Pancreas (tissue), 10 donors: ENCODE data around the gene DUSP16. TPM values are rescaled to one million over a fixed set of nuclear protein-coding genes. Genes with fewer than 3 reads are reported as not detected.
"Not testable (repeated sequence)": the region's sequence is repeated elsewhere in the genome, so short reads cannot be mapped to it uniquely, and the experiment has no call there.

Experiments
- ATAC-seq, 4 donors: fragments of 200-7000 bp; cut with Tn5 transposase; one replicate each; pipeline versions ENCODE4 v1.8.0 to v1.9.1; 2020; ENCODE audit warnings: mild to moderate bottlenecking in 4 of 4, moderate library complexity in 4 of 4
- DNase-seq, 6 donors: peaks; one replicate each; pipeline ENCODE4 v3.0.0-alpha.2; 2020
- FAIRE-seq: peaks from 2 replicates; lab custom pipeline; 2012; peaks lifted over from hg19 to GRCh38; lab: Jason Lieb, UNC
- H3K27ac ChIP-seq, 4 donors: fragments of 200-600 bp; sonication (generic); 1 replicate in 3 of 4; 2 replicates in 1 of 4; pipeline versions ENCODE4 v1.5.0 to v1.8.0; 2020
- H3K27me3 ChIP-seq, 4 donors: fragments of 200-600 bp; one replicate each; pipeline ENCODE4 v1.8.0; 2021
- H3K36me3 ChIP-seq, 3 donors: fragments of 200-600 bp; sonication (generic) in 1 of 3; one replicate each; pipeline versions ENCODE4 v1.5.0 to v1.8.0; 2020 to 2021
- H3K4me1 ChIP-seq, 3 donors: fragments of 200-600 bp; one replicate each; pipeline ENCODE4 v1.8.0; 2021
- H3K4me3 ChIP-seq, 4 donors: fragments of 200-600 bp; sonication (generic) in 2 of 4; one replicate each; pipeline versions ENCODE4 v1.5.0 to v1.8.0; 2020 to 2021
- H3K9me3 ChIP-seq, 4 donors: fragments of 200-600 bp; one replicate each; pipeline ENCODE4 v1.8.0; 2021
- WGBS, 2 donors: extraction: QIAGEN DNeasy Blood & Tissue Kit; methylation state at CpG; one replicate each; pipeline ENCODE4 v1.1.7; 2013; 5-methylcytosine and 5-hydroxymethylcytosine counted together
- intact Hi-C, 3 donors: fragments of 100-400 bp; cut with DNase I; formaldehyde crosslinking; loops; one replicate each; pipeline versions ENCODE4 v1.11.1 to v1.14.2; 2022
- polyA plus RNA-seq, 2 donors: library from polyadenylated mRNA; stranded (reverse); fragments of 200-250 nt; gene quantifications; one replicate each; pipeline ENCODE4 v1.2.3, GENCODE V29; 2013
- total RNA-seq, 6 donors: library from RNA; stranded (reverse); fragmentation: NEBNext Ultra II Directional in 4 of 6; extraction: Animal tissue kit (Norgen Biotek cat#: 25700) in 4 of 6; gene quantifications; one replicate each; pipeline versions ENCODE4 v1.2.1 to v1.2.4, GENCODE V29; 2021 to 2023
- TF ChIP-seq, protein P1 (sequence below), 4 donors: fragments of 200-600 bp; sonication (generic) in 3 of 4; IDR thresholded peaks; one replicate each; pipeline versions ENCODE4 v1.5.0 to v1.8.0; 2021; ENCODE audit warnings: antibody characterized with exemption in 4 of 4
- donor health status: healthy with polysubstance abuse.
- donor health status: DM: no; HTN: no; CAD: no; lungs with moderate emphysema.
- donor health status: DM: no; HTN: no; CAD: no.
- donor health status: control.
- donor health status: control.
- donor health status: Bipolar disorder and iron deficiency.
- donor health status: DM: yes; HTN: yes; CAD: no.
- donor health status: DM: no; HTN: no; CAD: no.
- donor health status: DM: no; HTN: no; CAD: no.
- donor health status: DM: yes; HTN: yes; CAD: no.

The DUSP16 gene
- total and polyA plus RNA-seq, 8 donors = 5.8 to 38.7 (median 26.5) TPM

DNA sequence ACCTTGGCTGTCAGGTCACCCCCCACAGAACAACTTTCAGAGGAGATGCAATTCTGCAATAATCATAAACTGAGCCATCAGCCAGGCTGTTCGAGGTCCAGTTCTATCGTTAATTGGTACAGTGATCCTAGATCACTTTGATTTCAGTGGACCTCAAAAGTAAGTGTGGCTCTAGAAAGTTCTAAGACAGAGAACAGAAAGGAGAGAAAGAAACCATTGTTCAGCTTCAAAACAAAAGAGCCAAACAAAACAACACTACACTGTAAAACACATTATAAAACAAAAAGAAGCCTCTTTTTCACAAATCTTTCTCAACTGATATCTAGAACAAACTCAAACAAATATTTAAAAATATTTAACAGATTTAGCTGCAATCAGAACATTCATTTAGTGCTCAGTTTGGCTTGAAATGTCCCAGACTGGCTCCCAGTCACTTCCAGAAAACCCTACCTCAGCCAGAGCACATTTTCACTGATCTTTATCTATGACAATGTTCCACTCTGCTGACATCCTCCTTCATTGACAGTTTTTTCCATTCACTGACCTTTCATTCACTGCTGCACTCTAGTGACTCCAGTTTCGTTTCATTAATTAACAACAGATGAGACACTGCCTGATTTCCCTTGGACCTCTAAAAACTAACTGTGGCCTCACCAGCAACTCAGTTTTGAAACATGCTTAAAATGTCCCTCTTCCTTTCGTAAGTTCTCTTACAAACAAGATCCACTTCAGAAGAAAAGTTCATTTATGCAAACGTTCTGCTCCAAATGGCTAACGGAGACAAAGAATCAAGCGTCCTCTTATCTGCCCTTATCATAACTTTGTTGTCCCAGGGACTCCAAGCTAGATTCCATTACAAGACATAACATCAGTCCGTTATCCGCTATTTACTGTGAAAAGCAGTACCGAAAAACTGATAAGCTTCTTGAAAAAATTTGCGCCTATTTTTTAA lies 56.8 kb downstream of the DUSP16 start:
- 25 to 28% methylated on average over 11 of the region's 11 CpGs for WGBS, 2 donors
- FAIRE-seq (no peak), ATAC-seq (peak; percentile 24 to 80 (median 65)), DNase-seq (no peak)
- TF ChIP-seq, protein P1, sequence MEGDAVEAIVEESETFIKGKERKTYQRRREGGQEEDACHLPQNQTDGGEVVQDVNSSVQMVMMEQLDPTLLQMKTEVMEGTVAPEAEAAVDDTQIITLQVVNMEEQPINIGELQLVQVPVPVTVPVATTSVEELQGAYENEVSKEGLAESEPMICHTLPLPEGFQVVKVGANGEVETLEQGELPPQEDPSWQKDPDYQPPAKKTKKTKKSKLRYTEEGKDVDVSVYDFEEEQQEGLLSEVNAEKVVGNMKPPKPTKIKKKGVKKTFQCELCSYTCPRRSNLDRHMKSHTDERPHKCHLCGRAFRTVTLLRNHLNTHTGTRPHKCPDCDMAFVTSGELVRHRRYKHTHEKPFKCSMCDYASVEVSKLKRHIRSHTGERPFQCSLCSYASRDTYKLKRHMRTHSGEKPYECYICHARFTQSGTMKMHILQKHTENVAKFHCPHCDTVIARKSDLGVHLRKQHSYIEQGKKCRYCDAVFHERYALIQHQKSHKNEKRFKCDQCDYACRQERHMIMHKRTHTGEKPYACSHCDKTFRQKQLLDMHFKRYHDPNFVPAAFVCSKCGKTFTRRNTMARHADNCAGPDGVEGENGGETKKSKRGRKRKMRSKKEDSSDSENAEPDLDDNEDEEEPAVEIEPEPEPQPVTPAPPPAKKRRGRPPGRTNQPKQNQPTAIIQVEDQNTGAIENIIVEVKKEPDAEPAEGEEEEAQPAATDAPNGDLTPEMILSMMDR (IDR thresholded peaks at IDR 0.05) = no peak
- Histone ChIP-seq H3K36me3 (no peaks in the 10 kb centered on the region), H3K9me3 (no peaks in the 10 kb centered on the region), H3K27ac (peak overlapping the region in 2 of 4 donors; percentile 33 to 56), H3K4me1 (peaks cover 0 to 22% (median 11%) of the 10 kb centered on the region in 3 donors), H3K4me3 (no peak overlapping the region), H3K27me3 (no peaks in the 10 kb centered on the region)
- intact Hi-C loops = no loop called here

DNA sequence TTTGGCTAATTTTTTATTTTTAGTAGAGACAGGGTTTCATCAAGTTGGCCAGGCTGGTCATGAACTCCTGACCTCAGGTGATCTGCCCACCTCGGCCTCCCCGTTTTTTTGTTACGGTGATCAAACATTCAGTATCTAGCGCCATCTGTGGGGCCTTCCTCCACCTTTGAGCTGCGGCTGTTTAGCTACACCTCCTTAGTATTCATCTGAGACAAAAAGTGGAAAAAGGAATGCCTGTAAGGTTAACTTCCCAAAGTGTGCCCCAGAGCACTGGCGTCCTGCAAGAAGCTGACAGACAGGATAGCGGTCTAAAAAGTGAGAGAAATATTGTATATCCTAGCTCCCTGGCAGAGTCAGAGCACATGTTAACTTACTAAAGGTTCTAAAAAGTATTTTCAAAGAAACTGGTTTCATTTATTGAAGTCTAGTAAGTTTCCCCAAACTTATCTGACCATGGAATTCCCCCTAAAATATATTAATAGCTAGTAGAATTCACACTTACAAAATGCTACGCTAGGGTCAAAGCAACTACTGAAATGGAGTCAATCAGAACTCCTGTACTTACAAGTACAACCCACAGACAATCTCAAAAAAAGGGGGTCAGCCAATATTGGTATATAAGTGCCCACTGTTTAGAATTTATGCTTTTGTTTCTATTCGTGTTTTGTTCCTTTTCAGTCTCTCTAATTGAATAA lies 59.1 kb downstream of the DUSP16 start:
- no peaks in the 10 kb centered on the region for H3K9me3 ChIP-seq
- TF ChIP-seq, protein P1 (IDR thresholded peaks at IDR 0.05) = no peak
- DNase-seq (no peak), FAIRE-seq (no peak), ATAC-seq (no peak)
- H3K27ac ChIP-seq = no peak overlapping the region
- no peak overlapping the region for H3K4me3 ChIP-seq
- no peaks in the 10 kb centered on the region for H3K36me3 ChIP-seq
- 90 to 93% methylated on average over 9 of the region's 9 CpGs for WGBS, 2 donors
- H3K4me1 ChIP-seq = peaks cover 0 to 18% (median 7%) of the 10 kb centered on the region in 3 donors
- H3K27me3 ChIP-seq = no peaks in the 10 kb centered on the region
- intact Hi-C loops = no loop called here

DNA sequence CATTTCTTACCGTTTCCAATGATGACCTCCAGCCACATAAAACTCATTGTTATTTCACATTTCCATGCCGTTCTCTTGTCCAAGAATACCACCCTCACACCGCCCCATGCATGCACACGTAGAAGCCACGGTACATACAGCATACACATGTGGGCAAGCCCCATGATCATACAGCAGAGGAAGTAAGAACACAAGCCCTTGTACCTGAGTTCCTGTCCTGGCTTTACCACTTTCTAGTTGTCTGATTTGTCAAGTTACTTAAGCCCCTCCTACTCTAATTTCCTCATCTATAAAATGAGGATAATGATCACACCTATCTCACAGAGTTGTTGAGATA lies 59.9 kb downstream of the DUSP16 start:
- intact Hi-C loops = no loop called here
- H3K4me3 ChIP-seq = no peak overlapping the region
- WGBS, 2 donors = 88 to 90% methylated on average over 5 of the region's 5 CpGs
- no peak for DNase-seq
- H3K27ac ChIP-seq = no peak overlapping the region
- TF ChIP-seq, protein P1 (IDR thresholded peaks at IDR 0.05) = no peak
- H3K27me3 ChIP-seq = no peaks in the 10 kb centered on the region
- no peaks in the 10 kb centered on the region for H3K36me3 ChIP-seq
- H3K4me1 ChIP-seq = peaks cover 0 to 18% (median 7%) of the 10 kb centered on the region in 3 donors
- no peak for FAIRE-seq
- no peaks in the 10 kb centered on the region for H3K9me3 ChIP-seq
- no peak for ATAC-seq

DNA sequence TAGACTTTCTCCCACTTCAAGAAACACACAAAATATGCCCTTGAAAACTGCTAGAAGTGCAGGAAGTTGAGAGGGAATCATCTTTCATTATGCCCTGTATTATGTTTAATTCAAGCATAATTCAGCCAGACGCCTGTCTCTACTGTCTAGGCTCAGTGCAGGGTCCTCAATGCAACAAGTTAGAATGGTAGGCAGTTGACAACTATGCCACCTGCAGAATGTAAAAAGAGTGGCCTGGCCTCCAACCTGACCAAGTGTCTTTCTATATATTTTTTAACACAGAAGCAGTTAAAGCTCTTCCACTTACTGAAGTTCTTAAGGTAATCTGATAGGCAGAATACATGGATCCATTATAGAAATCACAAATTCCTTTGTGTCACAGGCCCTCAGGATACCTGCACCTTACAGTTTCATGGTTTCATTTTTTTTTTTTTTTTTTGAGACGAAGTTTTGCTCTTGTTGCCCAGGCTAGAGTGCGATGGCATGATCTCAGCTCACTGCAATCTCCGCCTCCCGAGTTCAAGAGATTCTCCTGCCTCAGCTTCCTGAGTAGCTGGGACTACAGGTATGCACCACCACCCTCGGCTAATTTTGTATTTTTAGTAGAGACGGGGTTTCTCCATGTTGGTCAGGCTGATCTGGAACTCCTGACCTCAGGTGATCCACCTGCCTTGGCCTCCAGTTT lies 60.4 kb downstream of the DUSP16 start:
- ATAC-seq, H3K27ac ChIP-seq, H3K36me3 ChIP-seq, H3K27me3 ChIP-seq, intact Hi-C loops, H3K9me3 ChIP-seq, H3K4me3 ChIP-seq, FAIRE-seq, DNase-seq: not testable (repeated sequence)
- H3K4me1 ChIP-seq = peaks cover 0 to 17% (median 7%) of the 10 kb centered on the region in 3 donors
- WGBS, 2 donors = 90 to 93% methylated on average over 7 of the region's 7 CpGs

DNA sequence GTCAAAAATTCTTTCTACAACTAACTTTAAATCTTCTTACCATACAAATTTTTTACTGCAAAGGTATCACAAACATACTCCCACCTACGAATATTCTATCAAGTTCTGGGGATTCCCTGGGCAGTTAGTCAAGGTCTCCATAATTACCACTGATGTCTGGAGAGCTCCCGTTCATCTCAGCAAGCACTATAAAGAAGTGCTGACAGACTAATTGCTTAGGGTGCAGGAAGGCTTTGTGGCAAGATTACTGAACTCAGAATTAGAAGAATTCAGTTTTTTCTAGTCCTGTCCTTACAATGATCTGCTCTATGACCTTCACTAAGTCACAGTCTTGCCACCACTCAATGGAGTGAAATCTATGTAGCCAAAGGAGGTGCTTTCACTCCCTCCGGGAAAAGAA lies 61.5 kb downstream of the DUSP16 start:
- TF ChIP-seq, protein P1 (IDR thresholded peaks at IDR 0.05) = no peak
- peaks cover 0 to 8% (median 3%) of the 10 kb centered on the region in 3 donors for H3K4me1 ChIP-seq
- FAIRE-seq (no peak), DNase-seq (no peak), ATAC-seq (peak in 1 of 4 donors; percentile 25)
- H3K9me3 ChIP-seq = no peaks in the 10 kb centered on the region
- H3K27me3 ChIP-seq = no peaks in the 10 kb centered on the region
- no peak overlapping the region for H3K4me3 ChIP-seq
- no peak overlapping the region for H3K27ac ChIP-seq
- intact Hi-C loops = no loop called here
- H3K36me3 ChIP-seq = no peaks in the 10 kb centered on the region
- 36 to 39% methylated on average over 3 of the region's 3 CpGs for WGBS, 2 donors
